ENCODE measurements around the gene THRAP3. TPM values are rescaled to one million over a fixed set of nuclear protein-coding genes. Genes with fewer than 3 reads are reported as not detected.

THRAP3 gene
- total and polyA plus RNA-seq, 2 of the 8 experiments (the other 6 are each of a cell fraction or from before 2014, with no cell fraction given) = 40.2 to 183 TPM

DNA sequence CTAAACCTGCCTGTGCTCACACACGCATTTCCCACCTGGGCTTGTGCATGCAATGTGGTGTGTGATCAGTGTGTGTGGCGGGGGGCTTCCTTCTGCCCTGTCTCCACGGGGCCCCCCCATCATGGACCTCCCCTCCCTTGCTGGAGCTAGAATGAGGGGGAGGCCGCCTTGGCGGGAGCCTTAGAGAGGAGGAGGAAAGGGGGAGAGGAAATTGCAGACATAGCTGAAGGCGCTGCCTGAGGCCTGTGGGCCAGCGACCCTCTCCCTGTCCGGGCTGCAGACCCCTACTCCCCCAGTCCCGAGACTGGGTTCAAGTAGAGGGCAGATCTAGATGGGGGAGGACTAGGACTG, 100.1 kb downstream of the THRAP3 start:
- no peak overlapping the region for H2BK15ac ChIP-seq (ENCODE audit: low read length)
- no peak overlapping the region for H3K27ac ChIP-seq (ENCODE audit: low read depth, low read length)
- H3K18ac ChIP-seq (ENCODE audit: extremely low read depth, low read length) = peak overlapping the region; percentile 32; the same call in 1 of the 2 replicates
- H3K79me2 ChIP-seq (ENCODE audit: control insufficient read depth in 1 of 2, insufficient read depth in 2 of 2, low read length in 2 of 2) = no peaks in the 10 kb centered on the region
- no peak overlapping the region for H3K4ac ChIP-seq (replicated peaks; ENCODE audit: insufficient read length, low read depth, low read length)
- H3K4me2 ChIP-seq (ENCODE audit: insufficient read depth in 1 of 2, low read depth in 2 of 2, low read length in 2 of 2) = peak overlapping the region; percentile 79 to 89
- H2BK120ac ChIP-seq (replicated peaks; ENCODE audit: low read depth, low read length) = no peak overlapping the region
- no peak overlapping the region for H4K8ac ChIP-seq (ENCODE audit: extremely low read depth, insufficient read depth, low read length)
- no peak overlapping the region for H4K5ac ChIP-seq (ENCODE audit: insufficient read length, low read depth, low read length)
- no peaks in the 10 kb centered on the region for H4K20me1 ChIP-seq (replicated peaks in 1 of 2; ENCODE audit: control insufficient read depth in 1 of 2, insufficient read depth in 2 of 2, low read length in 2 of 2)
- TF ChIP-seq EZH2 (IDR thresholded peaks at IDR 0.05; ENCODE audit: low read depth, low read length, severe bottlenecking) (peak; percentile 4), SAP30 (IDR thresholded peaks at IDR 0.05; ENCODE audit: insufficient read depth, insufficient replicate concordance, low read length) (no peak)
- H2AFZ ChIP-seq (ENCODE audit: low read length) = no peak overlapping the region
- peak overlapping the region; percentile 65; the same call in 1 of the 2 replicates for H2AK5ac ChIP-seq (ENCODE audit: low read depth, low read length)
- no peaks in the 10 kb centered on the region for H3K36me3 ChIP-seq (ENCODE audit: control insufficient read depth in 2 of 4, insufficient read depth in 4 of 4, low read length in 3 of 4)
- H3K4me3 ChIP-seq (ENCODE audit: extremely low read depth in 1 of 4, insufficient read depth in 2 of 4, low read depth in 3 of 4, low read length in 4 of 4) = peak overlapping the region; percentile 27 to 67 (median 49); a peak in 4 of 8 replicates
- POLR2A ChIA-PET (ENCODE audit: partially characterized antibody) = interaction anchor here (0.6 to 9.3 kb wide), 15 partner anchors 9 to 237 kb away, joined by 3 to 130 read pairs (median 4); partner anchors contain the start of genes LSM10, SH3D21, STK40 and TRAPPC3
- H2BK12ac ChIP-seq (ENCODE audit: low read depth, low read length) = no peak overlapping the region
- no peak overlapping the region for H4K91ac ChIP-seq (replicated peaks; ENCODE audit: insufficient read length, low read length)
- no peak overlapping the region for H2BK5ac ChIP-seq (ENCODE audit: low read depth, low read length)
- peak overlapping the region in 2 of 4 experiments; percentile 1 to 10; a peak in 1 of 7 replicates for H3K9ac ChIP-seq (replicated peaks in 1 of 4; ENCODE audit: extremely low read depth in 1 of 4, low read depth in 3 of 4, low read length in 3 of 4)
- 28% methylated on average over 9 of the region's 9 CpGs; no CpG with 5 or more reads in 1 of the 2 experiments for WGBS, 2 experiments (ENCODE audit: extremely low coverage in 1 of 2, insufficient coverage in 1 of 2, insufficient read length in 1 of 2, insufficient replicate concordance in 2 of 2, low coverage in 1 of 2, low lambda C conversion rate in 2 of 2, missing lambda C conversion rate in 1 of 2)
- FAIRE-seq (no peak), DNase-seq (ENCODE audit: low read depth in 1 of 2, low spot score in 2 of 2) (no peak)
- H3K23ac ChIP-seq (ENCODE audit: insufficient read length) = no peak overlapping the region
- peaks cover 30% of the 10 kb centered on the region for H3K23me2 ChIP-seq (ENCODE audit: low read depth, low read length)
- CTCF ChIA-PET (ENCODE audit: partially characterized antibody) = interaction anchor here (0.9 to 2.8 kb wide), 7 partner anchors 9 to 224 kb away, joined by 3 to 20 read pairs (median 5); partner anchors contain the start of gene SH3D21
- no peak overlapping the region for H3K14ac ChIP-seq (ENCODE audit: insufficient read length)
- no peak overlapping the region for H2BK20ac ChIP-seq (ENCODE audit: low read length)
- peaks cover 0 to 28% (median 16%) of the 10 kb centered on the region in 4 experiments; a peak in 6 of 7 replicates for H3K4me1 ChIP-seq (replicated peaks in 1 of 4; ENCODE audit: control insufficient read depth in 3 of 4, insufficient read depth in 4 of 4, low read length in 3 of 4)
- no peaks in the 10 kb centered on the region; the same call in 1 of the 2 replicates for H3K79me1 ChIP-seq (ENCODE audit: low read depth, low read length)
- H3K9me3 ChIP-seq (ENCODE audit: insufficient read depth in 2 of 2, low read depth in 1 of 2, low read length in 1 of 2) = no peaks in the 10 kb centered on the region
- no peak overlapping the region for H3K56ac ChIP-seq (replicated peaks; ENCODE audit: insufficient read length, low read depth, low read length)
- H3K27me3 ChIP-seq (replicated peaks in 1 of 4; ENCODE audit: control insufficient read depth in 3 of 4, extremely low read depth in 1 of 4, insufficient read depth in 3 of 4, low read length in 3 of 4) = peaks cover 0 to 36% (median 20%) of the 10 kb centered on the region in 4 experiments; a peak in 5 of 7 replicates

All from H1 (cell line).